BJ (cell line): Measurements from ENCODE around the gene STIM2. TPM values are rescaled to one million over a fixed set of nuclear protein-coding genes. Genes with fewer than 3 reads are reported as not detected.

Source experiments
- CTCF ChIA-PET: fragments of 350-600 bp; formaldehyde crosslinking; extraction: SDS; loops from one replicate; lab custom pipeline; 2021; ENCODE audit warnings: antibody characterized with exemption, inconsistent platforms; lab: Yijun Ruan, JAX
- POLR2A ChIA-PET: fragments of 300-600 bp; sonication (Branson Sonifier 250); formaldehyde crosslinking; extraction: SDS; loops from one replicate; lab custom pipeline; 2021; ENCODE audit warnings: antibody characterized with exemption; lab: Charles Lee
- DNase-seq: peaks from one replicate; pipeline ENCODE4 v3.0.0-alpha.2; 2011; ENCODE audit warnings: low read depth
- H3K27me3 ChIP-seq: 2 replicates; pipeline ENCODE4 v1.6.0; 2011; ENCODE audit warnings: low read length; ENCODE audit not compliant: control insufficient read depth, insufficient read depth
- H3K36me3 ChIP-seq: 2 replicates; pipeline ENCODE4 v1.5.1; 2011; ENCODE audit warnings: low read length; ENCODE audit not compliant: control insufficient read depth, insufficient read depth
- H3K4me3 ChIP-seq: 2 replicates; pipeline ENCODE4 v1.5.1; 2011; ENCODE audit warnings: low read depth, mild to moderate bottlenecking, control low read depth, low read length
- CTCF ChIP-seq: IDR thresholded peaks from 2 replicates; pipeline ENCODE4 v1.5.1; 2011; ENCODE audit warnings: low read depth, mild to moderate bottlenecking, control low read depth, inconsistent platforms, low read length, moderate library complexity; ENCODE audit not compliant: insufficient read depth
- polyA plus RNA-seq: library from polyadenylated mRNA; depleted of rRNA; stranded (reverse); fragments of >200 nt; gene quantifications from 2 replicates; pipeline ENCODE4 v1.2.3, GENCODE V29; 2011

Gene STIM2
- polyA plus RNA-seq, 1 experiment, result 17.8 TPM

- DNase-seq, result no peak
- no peak for TF ChIP-seq CTCF
- no peaks in the 10 kb centered on the region for H3K27me3 ChIP-seq
- H3K36me3 ChIP-seq, result no peaks in the 10 kb centered on the region
- CTCF ChIA-PET, result no interaction called here
- POLR2A ChIA-PET, result no interaction called here
- H3K4me3 ChIP-seq, result no peak overlapping the region
These were observed 19.2 kb downstream of the STIM2 start for GRCh38 chr4:26879805-26880204.

- POLR2A ChIA-PET, result interaction anchor here (0.6 kb wide), 1 partner anchor 71 kb away, joined by 3 read pairs; no protein-coding TSS in a partner anchor
- H3K36me3 ChIP-seq, result no peaks in the 10 kb centered on the region
- H3K27me3 ChIP-seq, result no peaks in the 10 kb centered on the region
- DNase-seq, result no peak
- no peak overlapping the region for H3K4me3 ChIP-seq
- CTCF ChIA-PET, result interaction anchor here (1.0 kb wide), 1 partner anchor 15 kb away, joined by 3 read pairs; no protein-coding TSS in a partner anchor
- TF ChIP-seq CTCF, result no peak
These were observed 23.4 kb downstream of the STIM2 start for GRCh38 chr4:26884026-26884425.

- H3K36me3 ChIP-seq, result no peaks in the 10 kb centered on the region
- ChIA-PET CTCF (interaction anchor here (1.0 kb wide), 1 partner anchor 16 kb away, joined by 3 read pairs; no protein-coding TSS in a partner anchor), POLR2A (no interaction called here)
- TF ChIP-seq CTCF, result no peak
- H3K4me3 ChIP-seq, result no peak overlapping the region
- DNase-seq, result no peak
- H3K27me3 ChIP-seq, result no peaks in the 10 kb centered on the region
These were observed 23.9 kb downstream of the STIM2 start for GRCh38 chr4:26884486-26884988.

GRCh38 chr4:26885912-26886274 lies 25.3 kb downstream of the STIM2 start:
- no peaks in the 10 kb centered on the region for H3K36me3 ChIP-seq
- H3K4me3 ChIP-seq, result no peak overlapping the region
- no peak for DNase-seq
- TF ChIP-seq CTCF, result no peak
- ChIA-PET POLR2A (no interaction called here), CTCF (no interaction called here)
- no peaks in the 10 kb centered on the region for H3K27me3 ChIP-seq

- no peak for DNase-seq
- TF ChIP-seq CTCF, result no peak
- ChIA-PET POLR2A (no interaction called here), CTCF (no interaction called here)
- H3K4me3 ChIP-seq, result no peak overlapping the region
- no peaks in the 10 kb centered on the region for H3K27me3 ChIP-seq
- no peaks in the 10 kb centered on the region for H3K36me3 ChIP-seq
These were observed 26.5 kb downstream of the STIM2 start for GRCh38 chr4:26887143-26887542.
